Spleen (tissue), 11 donors: ENCODE results near the gene PDE3A. TPM values are rescaled to one million over a fixed set of nuclear protein-coding genes. Genes with fewer than 3 reads are reported as not detected.
"Not testable (repeated sequence)": the region's sequence is repeated elsewhere in the genome, so short reads cannot be mapped to it uniquely, and the experiment has no call there.

Source experiments
- DNase-seq: peaks from one replicate; pipeline ENCODE4 v3.0.0-alpha.2; 2020
- H3K27ac ChIP-seq, 8 donors: fragments of 200-600 bp; sonication (generic) in 7 of 8; 1 replicate in 4 of 8; 2 replicates in 4 of 8; pipeline versions ENCODE4 v1.5.0 to v1.8.0; 2016 to 2021; ENCODE audit warnings: inconsistent platforms in 4 of 8, mild to moderate bottlenecking in 4 of 8, moderate library complexity in 1 of 8
- H3K27me3 ChIP-seq, 7 donors: fragments of 200-600 bp; sonication (generic) in 6 of 7; replicated peaks in 1 of 7; 1 replicate in 4 of 7; 2 replicates in 3 of 7; pipeline versions ENCODE4 v1.5.0 to v1.8.0; 2016 to 2021; ENCODE audit warnings: inconsistent platforms in 3 of 7, mild to moderate bottlenecking in 1 of 7
- H3K36me3 ChIP-seq, 6 donors: fragments of 200-600 bp; sonication (generic) in 5 of 6; 1 replicate in 4 of 6; 2 replicates in 2 of 6; pipeline versions ENCODE4 v1.5.0 to v1.8.0; 2016 to 2021; ENCODE audit warnings: inconsistent platforms in 2 of 6
- H3K4me1 ChIP-seq, 6 donors: fragments of 200-600 bp; sonication (generic) in 5 of 6; 1 replicate in 3 of 6; 2 replicates in 3 of 6; pipeline versions ENCODE4 v1.5.0 to v1.8.0; 2016 to 2021; ENCODE audit warnings: inconsistent platforms in 3 of 6
- H3K4me3 ChIP-seq, 8 donors: fragments of 200-600 bp; sonication (generic) in 7 of 8; 1 replicate in 4 of 8; 2 replicates in 4 of 8; pipeline versions ENCODE4 v1.5.0 to v1.8.0; 2016 to 2021; ENCODE audit warnings: inconsistent platforms in 4 of 8, mild to moderate bottlenecking in 4 of 8, moderate library complexity in 2 of 8
- H3K9me3 ChIP-seq, 8 donors: fragments of 200-600 bp; sonication (generic) in 7 of 8; 1 replicate in 4 of 8; 2 replicates in 4 of 8; pipeline versions ENCODE4 v1.5.0 to v1.8.0; 2016 to 2021; ENCODE audit warnings: inconsistent platforms in 4 of 8
- POLR2A ChIP-seq, 3 donors: fragments of 450-650 bp; IDR thresholded peaks; one replicate each; pipeline ENCODE4 v1.5.1; 2017; ENCODE audit warnings: antibody characterized with exemption in 3 of 3, mild to moderate bottlenecking in 1 of 3
- POLR2AphosphoS5 ChIP-seq, 3 donors: sonication (generic); formaldehyde crosslinking; IDR thresholded peaks; one replicate each; pipeline ENCODE4 v1.5.1; 2017; ENCODE audit warnings: antibody characterized with exemption in 3 of 3
- WGBS, 5 donors: extraction: QIAGEN DNeasy Blood & Tissue Kit in 3 of 5; methylation state at CpG; one replicate each; pipeline versions ENCODE4 v1.1.5 to v1.1.7; 2013 to 2018; 5-methylcytosine and 5-hydroxymethylcytosine counted together
- intact Hi-C: fragments of 100-400 bp; cut with DNase I; formaldehyde crosslinking; loops from one replicate; pipeline ENCODE4 v1.15.0; 2023; ENCODE audit warnings: low total_unique reads
- polyA plus RNA-seq, 3 donors: library from polyadenylated mRNA; stranded (reverse); fragments of 200-250 nt; gene quantifications; one replicate each; pipeline ENCODE4 v1.2.1, GENCODE V29; 2013
- total RNA-seq, 7 donors: library from RNA; depleted of rRNA in 3 of 7; stranded (reverse); fragments of >200 nt in 3 of 7; fragmentation: NEBNext Ultra II Directional in 4 of 7; extraction: Animal tissue kit (Norgen Biotek cat#: 25700) in 4 of 7; gene quantifications; one replicate each; pipeline versions ENCODE4 v1.1.0 to v1.2.1, GENCODE V29; 2016 to 2021
- TF ChIP-seq, protein P1 (sequence below), 11 experiments: fragments of 200-600 bp in 7 of 11; fragments of 450-650 bp in 4 of 11; sonication (generic) in 4 of 11; IDR thresholded peaks in 8 of 11; conservative IDR thresholded peaks in 3 of 11; 1 replicate in 7 of 11; 2 replicates in 4 of 11; pipeline versions ENCODE4 v1.4.0 to v1.8.0; 2016 to 2021; ENCODE audit warnings: antibody characterized with exemption in 11 of 11, inconsistent platforms in 4 of 11, mild to moderate bottlenecking in 1 of 11
- donor health status: healthy with polysubstance abuse.
- donor health status: DM: no; HTN: no; CAD: no; lungs with moderate emphysema.
- donor health status: DM: no; HTN: no; CAD: no.
- donor health status: Bipolar disorder and iron deficiency.
- donor health status: healthy.
- donor health status: DM: no; HTN: no; CAD: no.
- donor health status: DM: yes; HTN: yes; CAD: no.

PDE3A gene
- total and polyA plus RNA-seq, 10 donors: 0.57 to 10.1 (median 7.5) TPM

DNA sequence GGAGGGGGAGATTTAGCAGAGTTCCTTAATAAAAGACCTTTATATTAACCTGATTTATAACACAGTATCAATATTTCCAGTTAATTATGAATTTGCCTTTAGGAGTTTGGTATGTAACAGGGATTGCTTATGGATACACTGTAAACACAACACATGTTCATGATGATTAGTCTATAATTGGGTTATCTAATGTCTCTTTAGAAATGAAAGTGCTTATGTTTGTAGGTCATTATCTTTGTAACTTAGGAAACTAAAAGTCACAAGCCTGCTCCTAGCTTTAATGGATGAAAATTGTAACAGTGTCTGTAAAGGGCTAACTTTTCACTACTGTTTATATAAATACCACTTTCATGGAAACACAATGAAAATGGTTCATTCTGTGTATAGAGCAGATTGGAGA lies 9.4 kb downstream of the PDE3A start:
- no peak for TF ChIP-seq POLR2A (IDR thresholded peaks at IDR 0.05)
- TF ChIP-seq, protein P1, sequence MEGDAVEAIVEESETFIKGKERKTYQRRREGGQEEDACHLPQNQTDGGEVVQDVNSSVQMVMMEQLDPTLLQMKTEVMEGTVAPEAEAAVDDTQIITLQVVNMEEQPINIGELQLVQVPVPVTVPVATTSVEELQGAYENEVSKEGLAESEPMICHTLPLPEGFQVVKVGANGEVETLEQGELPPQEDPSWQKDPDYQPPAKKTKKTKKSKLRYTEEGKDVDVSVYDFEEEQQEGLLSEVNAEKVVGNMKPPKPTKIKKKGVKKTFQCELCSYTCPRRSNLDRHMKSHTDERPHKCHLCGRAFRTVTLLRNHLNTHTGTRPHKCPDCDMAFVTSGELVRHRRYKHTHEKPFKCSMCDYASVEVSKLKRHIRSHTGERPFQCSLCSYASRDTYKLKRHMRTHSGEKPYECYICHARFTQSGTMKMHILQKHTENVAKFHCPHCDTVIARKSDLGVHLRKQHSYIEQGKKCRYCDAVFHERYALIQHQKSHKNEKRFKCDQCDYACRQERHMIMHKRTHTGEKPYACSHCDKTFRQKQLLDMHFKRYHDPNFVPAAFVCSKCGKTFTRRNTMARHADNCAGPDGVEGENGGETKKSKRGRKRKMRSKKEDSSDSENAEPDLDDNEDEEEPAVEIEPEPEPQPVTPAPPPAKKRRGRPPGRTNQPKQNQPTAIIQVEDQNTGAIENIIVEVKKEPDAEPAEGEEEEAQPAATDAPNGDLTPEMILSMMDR (IDR thresholded peaks at IDR 0.05 in 8 of 11, conservative IDR thresholded peaks at IDR 0.05 in 3 of 11): no peak
- no peak for TF ChIP-seq POLR2AphosphoS5 (IDR thresholded peaks at IDR 0.05)
- Histone ChIP-seq H3K9me3 (no peaks in the 10 kb centered on the region), H3K4me1 (no peaks in the 10 kb centered on the region), H3K27me3 (peaks cover 0 to 6% (median 0%) of the 10 kb centered on the region in 7 donors), H3K36me3 (no peaks in the 10 kb centered on the region), H3K27ac (no peak overlapping the region), H3K4me3 (no peak overlapping the region)
- intact Hi-C loops: no loop called here
- no peak for DNase-seq

DNA sequence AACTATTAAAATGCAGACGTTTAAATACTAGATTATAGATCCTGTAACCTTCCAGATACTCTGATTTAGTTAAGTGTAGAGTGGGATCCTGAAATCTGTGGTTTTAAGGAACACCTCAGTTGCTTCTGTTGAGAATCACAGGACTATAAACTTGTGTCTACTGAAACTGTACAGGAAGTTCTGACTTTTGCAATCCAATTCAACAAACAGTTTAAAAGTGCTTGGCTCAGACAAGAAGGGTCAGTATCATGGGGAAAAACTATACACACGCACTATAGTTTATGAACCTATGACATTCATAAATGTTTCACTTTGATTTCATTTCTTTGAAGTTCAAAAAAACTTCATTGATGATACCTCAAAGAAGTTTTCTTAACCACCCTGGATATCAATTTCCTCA lies 13.8 kb downstream of the PDE3A start:
- Histone ChIP-seq H3K4me3 (no peak overlapping the region), H3K4me1 (no peaks in the 10 kb centered on the region), H3K27me3 (no peaks in the 10 kb centered on the region), H3K27ac (no peak overlapping the region), H3K9me3 (peaks cover 0 to 7% (median 3%) of the 10 kb centered on the region in 8 donors), H3K36me3 (no peaks in the 10 kb centered on the region)
- TF ChIP-seq, protein P1 (IDR thresholded peaks at IDR 0.05 in 8 of 11, conservative IDR thresholded peaks at IDR 0.05 in 3 of 11): no peak
- TF ChIP-seq POLR2A (IDR thresholded peaks at IDR 0.05): no peak
- TF ChIP-seq POLR2AphosphoS5 (IDR thresholded peaks at IDR 0.05): no peak
- intact Hi-C loops: no loop called here
- 55 to 71% (median 56%) methylated on average over 2 of the region's 2 CpGs for WGBS, 5 donors
- DNase-seq: no peak

DNA sequence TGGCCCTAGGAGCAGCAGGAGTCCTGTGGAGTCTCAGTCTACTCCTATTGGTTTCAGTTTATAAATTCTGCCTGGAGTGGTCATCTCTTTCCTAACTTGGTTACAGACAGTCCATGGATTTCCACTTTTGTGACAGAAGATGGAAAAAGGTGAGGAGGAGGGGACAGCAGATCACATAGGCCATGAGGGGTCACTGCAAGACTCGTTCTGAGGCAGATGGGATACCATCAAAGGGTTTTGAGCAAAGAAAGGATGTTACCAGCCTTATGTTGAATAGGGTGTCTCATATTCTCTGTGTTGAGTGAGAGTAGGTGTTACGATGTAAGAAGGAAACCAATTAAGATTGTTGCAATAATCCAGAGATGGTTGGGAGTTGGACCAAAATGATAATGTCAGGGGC lies 15.3 kb downstream of the PDE3A start:
- Histone ChIP-seq H3K27ac (no peak overlapping the region), H3K9me3 (peaks cover 0 to 7% (median 3%) of the 10 kb centered on the region in 8 donors), H3K4me1 (no peaks in the 10 kb centered on the region), H3K27me3 (no peaks in the 10 kb centered on the region), H3K4me3 (no peak overlapping the region), H3K36me3 (no peaks in the 10 kb centered on the region)
- TF ChIP-seq, protein P1 (IDR thresholded peaks at IDR 0.05 in 8 of 11, conservative IDR thresholded peaks at IDR 0.05 in 3 of 11): no peak
- TF ChIP-seq POLR2AphosphoS5 (IDR thresholded peaks at IDR 0.05): no peak
- TF ChIP-seq POLR2A (IDR thresholded peaks at IDR 0.05): no peak
- DNase-seq: no peak
- WGBS, 5 donors: 74 to 93% (median 80%) methylated on average over 2 of the region's 2 CpGs
- intact Hi-C loops: no loop called here

DNA sequence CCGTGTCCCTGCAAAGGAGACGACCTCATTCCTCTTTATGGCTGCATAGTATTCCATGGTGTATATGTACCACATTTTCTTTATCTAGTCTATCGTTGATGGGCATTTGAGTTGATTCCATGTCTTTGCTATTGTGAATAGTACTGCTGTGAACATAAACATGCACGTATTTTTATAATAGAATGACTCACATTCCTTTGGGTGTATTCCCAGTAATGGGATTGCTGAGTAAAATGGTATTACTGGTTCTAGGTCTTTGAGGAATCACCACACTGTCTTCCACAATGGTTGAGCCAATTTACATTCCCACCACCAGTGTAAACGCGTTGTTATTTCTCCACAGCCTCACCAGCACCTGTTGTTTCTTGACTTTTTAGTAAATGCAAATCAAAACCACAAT lies 16.5 kb downstream of the PDE3A start:
- H3K4me3 ChIP-seq, DNase-seq, intact Hi-C loops, H3K27me3 ChIP-seq, H3K4me1 ChIP-seq, H3K36me3 ChIP-seq, H3K27ac ChIP-seq, H3K9me3 ChIP-seq: not testable (repeated sequence)
- 83 to 96% (median 94%) methylated on average over 6 of the region's 6 CpGs for WGBS, 5 donors

DNA sequence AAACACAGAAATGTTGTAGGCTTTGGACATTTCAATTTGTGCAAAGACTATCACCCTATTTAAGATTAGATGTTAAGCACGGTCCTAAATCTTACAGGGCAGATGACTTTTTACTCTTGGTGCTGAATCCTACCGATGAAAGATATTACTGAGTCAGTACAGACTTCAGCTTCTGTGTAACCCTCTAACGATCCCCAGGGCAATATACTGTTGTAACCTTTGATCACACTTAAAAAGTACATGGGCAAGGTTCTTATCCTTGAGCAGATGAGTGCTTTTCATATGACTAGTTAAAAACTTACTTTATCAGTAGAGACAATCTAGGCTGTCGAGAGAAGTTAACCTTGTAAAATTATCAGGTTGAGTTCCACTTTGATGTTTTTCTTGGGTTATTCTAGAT lies 22.5 kb downstream of the PDE3A start:
- Histone ChIP-seq H3K4me1 (no peaks in the 10 kb centered on the region), H3K9me3 (no peaks in the 10 kb centered on the region), H3K27me3 (no peaks in the 10 kb centered on the region), H3K4me3 (no peak overlapping the region), H3K27ac (no peak overlapping the region), H3K36me3 (no peaks in the 10 kb centered on the region)
- intact Hi-C loops: no loop called here
- no peak for TF ChIP-seq POLR2AphosphoS5 (IDR thresholded peaks at IDR 0.05)
- no peak for TF ChIP-seq POLR2A (IDR thresholded peaks at IDR 0.05)
- TF ChIP-seq, protein P1 (IDR thresholded peaks at IDR 0.05 in 8 of 11, conservative IDR thresholded peaks at IDR 0.05 in 3 of 11): no peak
- no peak for DNase-seq
- WGBS, 5 donors: 65 to 80% (median 75%) methylated on average over 4 of the region's 4 CpGs
